ENCODE measurements around the gene KCNG2. TPM values are rescaled to one million over a fixed set of nuclear protein-coding genes. Genes with fewer than 3 reads are reported as not detected.

KCNG2 gene
- total RNA-seq, 1 experiment from 2014 or later: not detected

DNA sequence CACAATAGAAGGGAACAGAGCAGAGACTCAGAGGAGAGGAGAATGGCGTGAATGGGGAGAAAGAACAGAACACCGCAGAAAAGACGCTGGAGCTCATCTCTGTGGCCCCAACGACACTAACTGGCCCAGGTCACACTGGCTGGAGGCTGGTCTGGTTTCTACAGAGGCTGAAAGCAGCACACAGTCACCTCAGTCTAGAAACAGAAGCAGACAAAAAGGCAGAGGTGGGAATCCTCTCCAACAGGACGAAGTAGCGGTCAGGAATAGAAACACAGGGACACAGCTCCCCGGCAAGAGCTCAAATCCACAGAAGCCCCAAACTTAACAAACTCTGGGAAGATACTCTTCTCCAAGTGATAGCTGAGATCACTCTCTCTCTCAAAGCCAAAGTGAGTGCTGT lies 144.5 kb downstream of the KCNG2 start:
- BruUV-seq (replicated peaks): no TSS peak
- intact Hi-C loops (cut with micrococcal nuclease): no loop called here
- H3K9me2 ChIP-seq (ENCODE audit: insufficient read depth): no peaks in the 10 kb centered on the region
- H3K27me3 ChIP-seq (ENCODE audit: insufficient read depth, low read length): no peaks in the 10 kb centered on the region
- no peaks in the 10 kb centered on the region for H4K20me1 ChIP-seq (ENCODE audit: insufficient read depth)
- H3K27ac ChIP-seq (ENCODE audit: low read depth, low read length): no peak overlapping the region
- CTCF ChIA-PET: no interaction called here
- peaks cover 13 to 26% of the 10 kb centered on the region in 2 experiments; a peak in 3 of 4 replicates for H3K36me3 ChIP-seq (ENCODE audit: control insufficient read depth in 1 of 2, insufficient read depth in 2 of 2, low read length in 2 of 2)
- no peak for TF ChIP-seq CBX3 (IDR thresholded peaks at IDR 0.05; ENCODE audit: low read depth)
- TF ChIP-seq ELF1 (IDR thresholded peaks at IDR 0.05; ENCODE audit: borderline replicate concordance, low read depth): no peak
- no peak for TF ChIP-seq SP1 (IDR thresholded peaks at IDR 0.05; ENCODE audit: low read depth)
- TF ChIP-seq, protein P1, sequence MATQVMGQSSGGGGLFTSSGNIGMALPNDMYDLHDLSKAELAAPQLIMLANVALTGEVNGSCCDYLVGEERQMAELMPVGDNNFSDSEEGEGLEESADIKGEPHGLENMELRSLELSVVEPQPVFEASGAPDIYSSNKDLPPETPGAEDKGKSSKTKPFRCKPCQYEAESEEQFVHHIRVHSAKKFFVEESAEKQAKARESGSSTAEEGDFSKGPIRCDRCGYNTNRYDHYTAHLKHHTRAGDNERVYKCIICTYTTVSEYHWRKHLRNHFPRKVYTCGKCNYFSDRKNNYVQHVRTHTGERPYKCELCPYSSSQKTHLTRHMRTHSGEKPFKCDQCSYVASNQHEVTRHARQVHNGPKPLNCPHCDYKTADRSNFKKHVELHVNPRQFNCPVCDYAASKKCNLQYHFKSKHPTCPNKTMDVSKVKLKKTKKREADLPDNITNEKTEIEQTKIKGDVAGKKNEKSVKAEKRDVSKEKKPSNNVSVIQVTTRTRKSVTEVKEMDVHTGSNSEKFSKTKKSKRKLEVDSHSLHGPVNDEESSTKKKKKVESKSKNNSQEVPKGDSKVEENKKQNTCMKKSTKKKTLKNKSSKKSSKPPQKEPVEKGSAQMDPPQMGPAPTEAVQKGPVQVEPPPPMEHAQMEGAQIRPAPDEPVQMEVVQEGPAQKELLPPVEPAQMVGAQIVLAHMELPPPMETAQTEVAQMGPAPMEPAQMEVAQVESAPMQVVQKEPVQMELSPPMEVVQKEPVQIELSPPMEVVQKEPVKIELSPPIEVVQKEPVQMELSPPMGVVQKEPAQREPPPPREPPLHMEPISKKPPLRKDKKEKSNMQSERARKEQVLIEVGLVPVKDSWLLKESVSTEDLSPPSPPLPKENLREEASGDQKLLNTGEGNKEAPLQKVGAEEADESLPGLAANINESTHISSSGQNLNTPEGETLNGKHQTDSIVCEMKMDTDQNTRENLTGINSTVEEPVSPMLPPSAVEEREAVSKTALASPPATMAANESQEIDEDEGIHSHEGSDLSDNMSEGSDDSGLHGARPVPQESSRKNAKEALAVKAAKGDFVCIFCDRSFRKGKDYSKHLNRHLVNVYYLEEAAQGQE (IDR thresholded peaks at IDR 0.05; ENCODE audit: low read depth): no peak
- TF ChIP-seq, protein P2, sequence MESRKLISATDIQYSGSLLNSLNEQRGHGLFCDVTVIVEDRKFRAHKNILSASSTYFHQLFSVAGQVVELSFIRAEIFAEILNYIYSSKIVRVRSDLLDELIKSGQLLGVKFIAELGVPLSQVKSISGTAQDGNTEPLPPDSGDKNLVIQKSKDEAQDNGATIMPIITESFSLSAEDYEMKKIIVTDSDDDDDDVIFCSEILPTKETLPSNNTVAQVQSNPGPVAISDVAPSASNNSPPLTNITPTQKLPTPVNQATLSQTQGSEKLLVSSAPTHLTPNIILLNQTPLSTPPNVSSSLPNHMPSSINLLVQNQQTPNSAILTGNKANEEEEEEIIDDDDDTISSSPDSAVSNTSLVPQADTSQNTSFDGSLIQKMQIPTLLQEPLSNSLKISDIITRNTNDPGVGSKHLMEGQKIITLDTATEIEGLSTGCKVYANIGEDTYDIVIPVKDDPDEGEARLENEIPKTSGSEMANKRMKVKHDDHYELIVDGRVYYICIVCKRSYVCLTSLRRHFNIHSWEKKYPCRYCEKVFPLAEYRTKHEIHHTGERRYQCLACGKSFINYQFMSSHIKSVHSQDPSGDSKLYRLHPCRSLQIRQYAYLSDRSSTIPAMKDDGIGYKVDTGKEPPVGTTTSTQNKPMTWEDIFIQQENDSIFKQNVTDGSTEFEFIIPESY (IDR thresholded peaks at IDR 0.05; ENCODE audit: extremely low read depth, insufficient replicate concordance, low read length): no peak
- TF ChIP-seq, protein P3, sequence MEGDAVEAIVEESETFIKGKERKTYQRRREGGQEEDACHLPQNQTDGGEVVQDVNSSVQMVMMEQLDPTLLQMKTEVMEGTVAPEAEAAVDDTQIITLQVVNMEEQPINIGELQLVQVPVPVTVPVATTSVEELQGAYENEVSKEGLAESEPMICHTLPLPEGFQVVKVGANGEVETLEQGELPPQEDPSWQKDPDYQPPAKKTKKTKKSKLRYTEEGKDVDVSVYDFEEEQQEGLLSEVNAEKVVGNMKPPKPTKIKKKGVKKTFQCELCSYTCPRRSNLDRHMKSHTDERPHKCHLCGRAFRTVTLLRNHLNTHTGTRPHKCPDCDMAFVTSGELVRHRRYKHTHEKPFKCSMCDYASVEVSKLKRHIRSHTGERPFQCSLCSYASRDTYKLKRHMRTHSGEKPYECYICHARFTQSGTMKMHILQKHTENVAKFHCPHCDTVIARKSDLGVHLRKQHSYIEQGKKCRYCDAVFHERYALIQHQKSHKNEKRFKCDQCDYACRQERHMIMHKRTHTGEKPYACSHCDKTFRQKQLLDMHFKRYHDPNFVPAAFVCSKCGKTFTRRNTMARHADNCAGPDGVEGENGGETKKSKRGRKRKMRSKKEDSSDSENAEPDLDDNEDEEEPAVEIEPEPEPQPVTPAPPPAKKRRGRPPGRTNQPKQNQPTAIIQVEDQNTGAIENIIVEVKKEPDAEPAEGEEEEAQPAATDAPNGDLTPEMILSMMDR (IDR thresholded peaks at IDR 0.05 in 2 of 3, conservative IDR thresholded peaks at IDR 0.05 in 1 of 3; ENCODE audit: borderline replicate concordance in 1 of 3, insufficient read depth in 1 of 3, low read depth in 2 of 3, low read length in 2 of 3): no peak
- no peak for TF ChIP-seq POLR2A (IDR thresholded peaks at IDR 0.05; ENCODE audit: borderline replicate concordance, extremely low read depth, insufficient read depth, insufficient read length)
- TF ChIP-seq TCF7L2 (IDR thresholded peaks at IDR 0.05; ENCODE audit: borderline replicate concordance, extremely low read depth, insufficient read depth, insufficient read length): no peak
- TF ChIP-seq EZH2 (IDR thresholded peaks at IDR 0.05): no peak
- TF ChIP-seq ZNF274 (IDR thresholded peaks at IDR 0.05; ENCODE audit: low read depth, low read length): no peak
- TF ChIP-seq, protein P4, sequence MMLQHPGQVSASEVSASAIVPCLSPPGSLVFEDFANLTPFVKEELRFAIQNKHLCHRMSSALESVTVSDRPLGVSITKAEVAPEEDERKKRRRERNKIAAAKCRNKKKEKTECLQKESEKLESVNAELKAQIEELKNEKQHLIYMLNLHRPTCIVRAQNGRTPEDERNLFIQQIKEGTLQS (IDR thresholded peaks at IDR 0.05): no peak
- no peak for TF ChIP-seq SIN3A (IDR thresholded peaks at IDR 0.05; ENCODE audit: low read depth)
- TF ChIP-seq FOSL1 (IDR thresholded peaks at IDR 0.05; ENCODE audit: low read depth): no peak
- TF ChIP-seq POLR2AphosphoS5 (IDR thresholded peaks at IDR 0.05; ENCODE audit: low read depth, low read length): no peak
- TF ChIP-seq, protein P5, sequence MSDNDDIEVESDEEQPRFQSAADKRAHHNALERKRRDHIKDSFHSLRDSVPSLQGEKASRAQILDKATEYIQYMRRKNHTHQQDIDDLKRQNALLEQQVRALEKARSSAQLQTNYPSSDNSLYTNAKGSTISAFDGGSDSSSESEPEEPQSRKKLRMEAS (IDR thresholded peaks at IDR 0.05): no peak
- no peak for TF ChIP-seq RAD21 (IDR thresholded peaks at IDR 0.05; ENCODE audit: low read depth)
- POLR2A ChIA-PET: no interaction called here
- H3K4me3 ChIP-seq (replicated peaks in 1 of 2; ENCODE audit: low read depth in 1 of 2, low read length in 2 of 2): no peak overlapping the region
- H3K79me2 ChIP-seq (ENCODE audit: insufficient read depth, low read length): peaks cover 90% of the 10 kb centered on the region
- RAD21 ChIA-PET (ENCODE audit: low non-redundant PET in 1 of 2, low total read pairs in 2 of 2, uncharacterized antibody in 2 of 2, unreplicated experiment in 2 of 2): no interaction called here
- no peak for DNase-seq (ENCODE audit: low read depth, low spot score)
- no peaks in the 10 kb centered on the region for H3K9me3 ChIP-seq (ENCODE audit: control insufficient read depth in 1 of 2, insufficient read depth in 1 of 2, low read depth in 1 of 2, low read length in 2 of 2)
- H3K4me1 ChIP-seq (ENCODE audit: control insufficient read depth in 1 of 2, insufficient read depth in 2 of 2, low read length in 2 of 2): no peaks in the 10 kb centered on the region
- H2AFZ ChIP-seq (ENCODE audit: low read depth, low read length, poor library complexity, severe bottlenecking): no peak overlapping the region
- H3K9ac ChIP-seq (ENCODE audit: low read length): no peak overlapping the region
- no peak overlapping the region for H3K4me2 ChIP-seq (ENCODE audit: low read length)
- ATAC-seq: no peak

Measured in HCT116 (cell line).